HL-60 (cell line): Measurements from ENCODE around the gene PHLPP1.

ENCODE experiments used
- DNase-seq, 2 experiments: peaks; one replicate each; pipeline ENCODE4 v3.0.0-alpha.2; 2010 to 2020; ENCODE audit warnings: low read depth in 1 of 2, low spot score in 1 of 2
- H3K27ac ChIP-seq: fragments of 250-450 bp; sonication (Bioruptor Pico); replicated peaks from 2 replicates; pipeline ENCODE4 v1.5.1; 2020; ENCODE audit warnings: mild to moderate bottlenecking, moderate library complexity
- H3K27me3 ChIP-seq: fragments of 250-450 bp; sonication (Bioruptor Pico); 2 replicates; pipeline ENCODE4 v1.5.1; 2021; ENCODE audit warnings: mild to moderate bottlenecking, moderate library complexity; ENCODE audit not compliant: insufficient read depth, poor library complexity, severe bottlenecking
- H3K4me3 ChIP-seq: replicated peaks from 2 replicates; pipeline ENCODE4 v1.5.1; 2011; ENCODE audit warnings: mild to moderate bottlenecking, control low read depth, low read length; ENCODE audit not compliant: insufficient read depth
- GABPA ChIP-seq: IDR thresholded peaks from 2 replicates; pipeline ENCODE4 v1.6.1; 2012; ENCODE audit warnings: low read depth
- POLR2AphosphoS5 ChIP-seq: IDR thresholded peaks from 2 replicates; pipeline ENCODE4 v1.6.1; 2012; ENCODE audit warnings: low read depth
- SPI1 ChIP-seq: IDR thresholded peaks from 2 replicates; pipeline ENCODE4 v1.6.1; 2012; ENCODE audit warnings: low read depth, mild to moderate bottlenecking, borderline replicate concordance
- TF ChIP-seq, protein P1 (sequence below): IDR thresholded peaks from one replicate; pipeline ENCODE4 v1.5.1; 2011; ENCODE audit warnings: low read length, control low read depth, inconsistent platforms; ENCODE audit not compliant: insufficient read depth
- TF ChIP-seq, protein P2 (sequence below): IDR thresholded peaks from 2 replicates; pipeline ENCODE4 v1.6.1; 2012; ENCODE audit warnings: low read depth; ENCODE audit not compliant: insufficient replicate concordance

The PHLPP1 gene

DNA sequence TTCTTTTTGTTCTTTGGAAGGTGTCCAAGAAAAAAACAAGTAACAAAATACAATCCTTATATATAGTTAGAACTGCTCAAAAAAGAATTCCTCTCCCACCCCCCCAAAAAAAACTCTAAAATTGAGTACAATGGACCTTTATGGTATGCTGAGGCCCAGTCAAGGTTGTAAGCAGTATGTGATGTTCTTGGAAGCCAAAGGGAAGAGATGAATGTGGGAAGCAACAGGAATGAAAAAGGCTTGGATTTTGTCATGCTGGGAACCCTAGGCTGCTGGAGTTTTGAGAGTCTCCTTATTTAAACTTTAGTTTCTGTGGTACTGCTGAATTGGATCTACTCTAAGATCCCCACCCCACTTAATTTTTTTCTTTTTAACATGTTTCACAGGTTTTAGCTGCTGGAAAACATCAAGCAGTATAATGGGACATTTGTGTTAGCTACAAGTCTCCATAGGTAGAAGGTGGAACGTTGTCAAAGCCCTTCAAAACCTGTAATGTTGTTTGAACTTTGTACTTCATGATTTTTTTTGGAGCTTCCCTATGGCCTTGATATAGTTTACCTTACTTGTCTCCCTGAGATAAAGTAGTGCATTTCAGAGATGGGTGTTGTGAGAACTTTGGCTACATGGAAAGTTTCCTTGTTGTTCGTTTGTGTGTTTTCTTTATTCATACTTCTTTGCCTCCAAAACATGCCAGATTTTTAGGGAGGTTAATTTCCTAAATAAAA is 57.7 kb downstream of the PHLPP1 start:
- DNase-seq, result no peak
- TF ChIP-seq POLR2AphosphoS5, result no peak
- no peak for TF ChIP-seq GABPA
- TF ChIP-seq, protein P1, sequence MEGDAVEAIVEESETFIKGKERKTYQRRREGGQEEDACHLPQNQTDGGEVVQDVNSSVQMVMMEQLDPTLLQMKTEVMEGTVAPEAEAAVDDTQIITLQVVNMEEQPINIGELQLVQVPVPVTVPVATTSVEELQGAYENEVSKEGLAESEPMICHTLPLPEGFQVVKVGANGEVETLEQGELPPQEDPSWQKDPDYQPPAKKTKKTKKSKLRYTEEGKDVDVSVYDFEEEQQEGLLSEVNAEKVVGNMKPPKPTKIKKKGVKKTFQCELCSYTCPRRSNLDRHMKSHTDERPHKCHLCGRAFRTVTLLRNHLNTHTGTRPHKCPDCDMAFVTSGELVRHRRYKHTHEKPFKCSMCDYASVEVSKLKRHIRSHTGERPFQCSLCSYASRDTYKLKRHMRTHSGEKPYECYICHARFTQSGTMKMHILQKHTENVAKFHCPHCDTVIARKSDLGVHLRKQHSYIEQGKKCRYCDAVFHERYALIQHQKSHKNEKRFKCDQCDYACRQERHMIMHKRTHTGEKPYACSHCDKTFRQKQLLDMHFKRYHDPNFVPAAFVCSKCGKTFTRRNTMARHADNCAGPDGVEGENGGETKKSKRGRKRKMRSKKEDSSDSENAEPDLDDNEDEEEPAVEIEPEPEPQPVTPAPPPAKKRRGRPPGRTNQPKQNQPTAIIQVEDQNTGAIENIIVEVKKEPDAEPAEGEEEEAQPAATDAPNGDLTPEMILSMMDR, result no peak
- TF ChIP-seq, protein P2, sequence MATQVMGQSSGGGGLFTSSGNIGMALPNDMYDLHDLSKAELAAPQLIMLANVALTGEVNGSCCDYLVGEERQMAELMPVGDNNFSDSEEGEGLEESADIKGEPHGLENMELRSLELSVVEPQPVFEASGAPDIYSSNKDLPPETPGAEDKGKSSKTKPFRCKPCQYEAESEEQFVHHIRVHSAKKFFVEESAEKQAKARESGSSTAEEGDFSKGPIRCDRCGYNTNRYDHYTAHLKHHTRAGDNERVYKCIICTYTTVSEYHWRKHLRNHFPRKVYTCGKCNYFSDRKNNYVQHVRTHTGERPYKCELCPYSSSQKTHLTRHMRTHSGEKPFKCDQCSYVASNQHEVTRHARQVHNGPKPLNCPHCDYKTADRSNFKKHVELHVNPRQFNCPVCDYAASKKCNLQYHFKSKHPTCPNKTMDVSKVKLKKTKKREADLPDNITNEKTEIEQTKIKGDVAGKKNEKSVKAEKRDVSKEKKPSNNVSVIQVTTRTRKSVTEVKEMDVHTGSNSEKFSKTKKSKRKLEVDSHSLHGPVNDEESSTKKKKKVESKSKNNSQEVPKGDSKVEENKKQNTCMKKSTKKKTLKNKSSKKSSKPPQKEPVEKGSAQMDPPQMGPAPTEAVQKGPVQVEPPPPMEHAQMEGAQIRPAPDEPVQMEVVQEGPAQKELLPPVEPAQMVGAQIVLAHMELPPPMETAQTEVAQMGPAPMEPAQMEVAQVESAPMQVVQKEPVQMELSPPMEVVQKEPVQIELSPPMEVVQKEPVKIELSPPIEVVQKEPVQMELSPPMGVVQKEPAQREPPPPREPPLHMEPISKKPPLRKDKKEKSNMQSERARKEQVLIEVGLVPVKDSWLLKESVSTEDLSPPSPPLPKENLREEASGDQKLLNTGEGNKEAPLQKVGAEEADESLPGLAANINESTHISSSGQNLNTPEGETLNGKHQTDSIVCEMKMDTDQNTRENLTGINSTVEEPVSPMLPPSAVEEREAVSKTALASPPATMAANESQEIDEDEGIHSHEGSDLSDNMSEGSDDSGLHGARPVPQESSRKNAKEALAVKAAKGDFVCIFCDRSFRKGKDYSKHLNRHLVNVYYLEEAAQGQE, result no peak
- Histone ChIP-seq H3K27ac (no peak overlapping the region), H3K27me3 (no peaks in the 10 kb centered on the region), H3K4me3 (no peak overlapping the region)

DNA sequence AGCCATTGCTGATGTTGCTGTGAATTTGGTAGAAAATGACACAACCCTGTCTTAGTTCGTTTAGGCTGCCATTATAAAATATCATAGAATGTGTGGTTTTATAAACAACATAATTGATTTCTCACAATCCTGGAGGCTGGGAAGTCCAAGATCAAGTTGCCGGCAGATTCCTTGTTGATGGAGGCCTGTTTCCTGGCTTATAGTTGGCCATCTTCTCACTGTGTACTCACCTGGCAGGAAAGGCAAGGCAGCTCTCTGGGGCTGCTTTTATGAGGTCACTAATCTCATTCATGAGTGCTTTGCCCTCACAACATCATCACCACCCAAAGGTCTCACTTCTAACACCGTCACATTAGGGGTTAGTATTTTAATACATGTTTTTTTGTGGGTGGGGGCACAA is 58.4 kb downstream of the PHLPP1 start:
- TF ChIP-seq, protein P1, result no peak
- TF ChIP-seq SPI1 (no peak), GABPA (no peak), POLR2AphosphoS5 (no peak)
- TF ChIP-seq, protein P2, result no peak
- no peak overlapping the region for H3K27ac ChIP-seq

DNA sequence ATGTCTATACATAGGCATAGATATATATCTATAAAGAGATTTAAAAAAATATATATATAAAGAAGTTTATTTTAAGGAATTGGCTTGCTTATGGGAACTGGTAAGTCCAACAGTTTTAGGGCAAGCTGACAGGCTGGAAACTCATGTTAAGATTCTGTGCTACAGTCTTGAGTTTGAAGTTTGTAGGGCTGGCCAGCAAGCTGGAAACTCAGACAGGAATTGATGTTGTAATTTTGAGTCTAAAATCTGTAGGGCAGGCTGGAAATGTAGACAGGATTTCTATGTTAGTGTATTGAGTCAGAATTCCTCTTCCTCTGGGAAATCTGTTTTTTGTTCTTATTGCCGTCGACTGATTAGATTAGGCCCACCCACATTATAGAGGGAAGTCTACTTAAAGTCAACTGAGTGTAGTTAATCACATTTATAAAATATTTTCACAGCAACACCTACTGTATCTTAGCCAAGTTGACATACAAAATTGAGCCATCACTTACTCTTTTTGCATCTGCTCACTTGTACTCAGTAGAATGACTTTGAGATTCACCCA is 60.8 kb downstream of the PHLPP1 start:
- DNase-seq, result no peak
- Histone ChIP-seq H3K4me3 (no peak overlapping the region), H3K27ac (no peak overlapping the region), H3K27me3 (no peaks in the 10 kb centered on the region)
- TF ChIP-seq, protein P1, result no peak
- no peak for TF ChIP-seq POLR2AphosphoS5
- TF ChIP-seq SPI1, result no peak
- TF ChIP-seq, protein P2, result no peak
- no peak for TF ChIP-seq GABPA

More for the DNA sequence above, 58.4 kb downstream of the PHLPP1 start:
- no peak for DNase-seq
- Histone ChIP-seq H3K27me3 (no peaks in the 10 kb centered on the region), H3K4me3 (no peak overlapping the region)
